Body of pancreas (tissue), 4 donors: ENCODE data around the gene TMTC2.

Experiments
- POLR2A ChIP-seq, 3 donors: fragments of 450-650 bp; IDR thresholded peaks; one replicate each; pipeline ENCODE4 v1.6.1; 2016; ENCODE audit warnings: antibody characterized with exemption in 3 of 3, mild to moderate bottlenecking in 2 of 3
- TF ChIP-seq, protein P1 (sequence below), 7 experiments: fragments of 450-650 bp in 4 of 7; fragments of 200-600 bp in 3 of 7; sonication (generic) in 3 of 7; IDR thresholded peaks; one replicate each; pipeline ENCODE4 v1.5.1; 2016 to 2019; ENCODE audit warnings: antibody characterized with exemption in 7 of 7

DNA sequence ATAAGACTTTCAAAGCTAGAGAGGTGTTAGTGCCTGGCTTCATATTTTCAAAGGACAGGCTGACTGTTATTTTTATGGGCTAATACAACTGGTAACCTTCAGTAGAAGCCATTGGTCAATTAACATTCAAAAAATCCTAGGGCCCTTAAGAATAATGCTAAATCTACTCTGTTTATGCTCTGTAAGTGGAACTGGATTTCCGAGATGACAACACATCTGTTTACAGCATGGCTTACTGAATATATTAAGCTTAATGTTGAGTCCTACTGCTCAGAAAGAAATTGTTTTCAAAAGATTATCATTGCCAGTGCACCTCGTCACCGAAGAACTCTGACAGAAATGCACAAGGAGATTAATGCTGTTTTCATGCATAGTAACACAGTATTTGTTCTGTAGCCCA lies 239.9 kb downstream of the TMTC2 start:
- no peak for TF ChIP-seq POLR2A (IDR thresholded peaks at IDR 0.05)
- TF ChIP-seq, protein P1, sequence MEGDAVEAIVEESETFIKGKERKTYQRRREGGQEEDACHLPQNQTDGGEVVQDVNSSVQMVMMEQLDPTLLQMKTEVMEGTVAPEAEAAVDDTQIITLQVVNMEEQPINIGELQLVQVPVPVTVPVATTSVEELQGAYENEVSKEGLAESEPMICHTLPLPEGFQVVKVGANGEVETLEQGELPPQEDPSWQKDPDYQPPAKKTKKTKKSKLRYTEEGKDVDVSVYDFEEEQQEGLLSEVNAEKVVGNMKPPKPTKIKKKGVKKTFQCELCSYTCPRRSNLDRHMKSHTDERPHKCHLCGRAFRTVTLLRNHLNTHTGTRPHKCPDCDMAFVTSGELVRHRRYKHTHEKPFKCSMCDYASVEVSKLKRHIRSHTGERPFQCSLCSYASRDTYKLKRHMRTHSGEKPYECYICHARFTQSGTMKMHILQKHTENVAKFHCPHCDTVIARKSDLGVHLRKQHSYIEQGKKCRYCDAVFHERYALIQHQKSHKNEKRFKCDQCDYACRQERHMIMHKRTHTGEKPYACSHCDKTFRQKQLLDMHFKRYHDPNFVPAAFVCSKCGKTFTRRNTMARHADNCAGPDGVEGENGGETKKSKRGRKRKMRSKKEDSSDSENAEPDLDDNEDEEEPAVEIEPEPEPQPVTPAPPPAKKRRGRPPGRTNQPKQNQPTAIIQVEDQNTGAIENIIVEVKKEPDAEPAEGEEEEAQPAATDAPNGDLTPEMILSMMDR (IDR thresholded peaks at IDR 0.05), result no peak
